ENCODE results near the gene ACTN2. TPM values are rescaled to one million over a fixed set of nuclear protein-coding genes. Genes with fewer than 3 reads are reported as not detected.

The ACTN2 gene
- total RNA-seq, 1 donor from 2014 or later: 0.44 TPM

DNA sequence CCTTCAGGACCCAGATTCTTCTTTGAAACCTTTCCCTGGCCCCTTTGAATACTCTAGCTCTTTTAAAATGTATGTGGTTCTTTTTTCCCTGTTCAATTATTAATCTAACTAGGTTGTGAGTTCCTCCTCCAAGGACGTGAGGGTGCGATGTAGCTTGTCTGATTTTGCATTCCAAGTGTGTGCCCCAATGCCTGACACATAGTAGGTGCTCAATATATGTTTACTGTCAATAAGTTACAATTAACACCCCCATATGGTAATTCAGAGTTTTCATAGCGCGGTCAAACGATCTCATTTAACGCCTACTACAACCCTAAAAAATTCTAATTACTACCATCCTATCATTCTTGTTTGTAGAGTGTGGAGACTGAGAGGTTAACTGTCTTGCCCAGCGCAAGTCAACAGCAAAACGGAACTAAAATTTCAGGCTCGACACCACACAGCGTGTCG, 108.3 kb downstream of the ACTN2 start:
- peak overlapping the region; percentile 92 for H3K4me3 Mint-ChIP-seq
- H3K4me1 Mint-ChIP-seq: peaks cover 23% of the 10 kb centered on the region
- H3K27ac Mint-ChIP-seq: peak overlapping the region; percentile 94

DNA sequence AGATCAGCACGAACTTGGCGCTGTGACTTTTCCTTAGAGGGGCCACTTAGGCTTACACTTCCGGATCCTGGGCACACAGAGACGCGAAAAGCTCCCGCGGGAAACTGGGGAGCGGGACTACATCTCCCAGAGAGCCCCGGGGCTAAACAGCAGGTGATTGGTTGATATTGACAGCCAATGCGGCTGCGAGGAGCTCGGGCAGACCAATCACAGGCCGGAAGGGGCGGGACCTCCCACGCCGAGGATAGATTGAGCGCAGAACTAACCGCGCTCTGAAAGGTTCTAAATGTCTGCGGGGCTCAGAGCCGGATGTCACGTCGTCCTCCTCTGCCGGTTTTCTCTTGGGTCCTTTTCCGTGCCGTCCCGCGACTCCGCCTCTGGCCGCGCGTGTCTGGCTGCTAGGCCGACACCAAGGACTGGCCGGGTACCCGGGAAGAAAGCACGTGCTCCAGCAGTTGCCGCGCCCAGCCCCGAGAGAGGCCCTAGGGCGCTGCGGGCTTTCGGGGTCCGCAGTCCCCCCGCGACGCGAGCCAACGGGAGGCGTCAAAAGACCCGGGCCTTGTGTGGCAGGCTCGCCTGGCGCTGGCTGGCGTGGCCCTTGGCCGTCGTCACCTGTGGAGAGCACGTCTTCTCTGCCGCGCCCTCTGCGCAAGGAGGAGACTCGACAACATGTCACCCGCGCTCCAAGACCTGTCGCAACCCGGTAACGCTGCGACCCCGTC, 108.9 kb downstream of the ACTN2 start, which contains the start of gene MTR:
TSS of gene MTR (plus strand) at position 258 of the 722 bp plus-strand sequence. CDS start at position 670, 412 bp downstream.
- intact Hi-C loops (cut with micrococcal nuclease): loop anchor here (2.0 to 5.0 kb wide), 3 partner anchors 74 to 513 kb away; partner anchors contain the start of genes ERO1B and LGALS8
- DNase-seq: peak; percentile 99
- Mint-ChIP-seq H3K9me3 (no peaks in the 10 kb centered on the region), H3K27me3 (peaks cover 9% of the 10 kb centered on the region), H3K4me3 (peak within 1 kb of the TSS; percentile 92), H3K4me1 (peaks cover 28% of the 10 kb centered on the region), H3K27ac (peak within 1 kb of the TSS; percentile 94), H3K36me3 (ENCODE audit: low read depth) (peaks cover 14% of the 10 kb centered on the region)

More for the DNA sequence above, 108.3 kb downstream of the ACTN2 start:
- DNase-seq: no peak
- no peaks in the 10 kb centered on the region for H3K9me3 Mint-ChIP-seq
- H3K36me3 Mint-ChIP-seq (ENCODE audit: low read depth): peaks cover 10% of the 10 kb centered on the region
- intact Hi-C loops (cut with micrococcal nuclease): loop anchor here (2.0 to 5.0 kb wide), 3 partner anchors 74 to 512 kb away; partner anchors contain the start of genes ERO1B and LGALS8
- peaks cover 10% of the 10 kb centered on the region for H3K27me3 Mint-ChIP-seq

- peaks cover 17% of the 10 kb centered on the region for H3K36me3 Mint-ChIP-seq (ENCODE audit: low read depth)
- intact Hi-C loops (cut with micrococcal nuclease): loop anchor here (1.0 to 5.0 kb wide), 4 partner anchors 73 to 514 kb away; partner anchors contain the start of genes ERO1B, HEATR1 and LGALS8
- no peak for DNase-seq
Observed at GRCh38 chr1:236795757-236796667, 109.7 kb downstream of the ACTN2 start.

DNA sequence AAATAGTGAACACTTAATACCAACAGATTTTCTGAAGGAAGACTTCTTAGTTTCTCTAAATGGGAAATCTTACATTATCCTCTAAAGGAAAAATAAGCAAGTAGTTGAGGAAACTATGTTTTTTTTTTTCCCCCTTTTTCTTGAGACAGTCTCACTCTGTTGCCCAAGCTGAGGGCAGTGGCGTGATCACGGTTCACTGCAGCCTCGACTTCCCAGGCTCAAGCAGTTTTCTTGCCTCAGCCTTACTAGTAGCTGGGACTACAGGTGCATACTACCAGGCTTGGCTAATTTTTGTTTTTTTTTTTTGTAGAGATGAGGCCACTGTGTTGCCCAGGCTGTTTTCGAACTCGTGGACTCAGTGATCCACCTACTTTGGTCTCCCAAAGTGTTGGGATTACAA, 112.7 kb downstream of the ACTN2 start:
- Mint-ChIP-seq H3K36me3 (ENCODE audit: low read depth) (peaks cover 29% of the 10 kb centered on the region), H3K27me3 (no peaks in the 10 kb centered on the region), H3K27ac (no peak overlapping the region), H3K4me3 (no peak overlapping the region), H3K9me3 (peaks cover 6% of the 10 kb centered on the region), H3K4me1 (peaks cover 46% of the 10 kb centered on the region)
- intact Hi-C loops (cut with micrococcal nuclease): loop anchor here (5.0 kb wide), 2 partner anchors 277 to 517 kb away; partner anchors contain the start of genes ERO1B and LGALS8
- DNase-seq: no peak

More at GRCh38 chr1:236795757-236796667, 109.7 kb downstream of the ACTN2 start:
- H3K4me3 Mint-ChIP-seq: peak overlapping the region; percentile 92
- no peaks in the 10 kb centered on the region for H3K9me3 Mint-ChIP-seq
- peak overlapping the region; percentile 94 for H3K27ac Mint-ChIP-seq
- H3K4me1 Mint-ChIP-seq: peaks cover 30% of the 10 kb centered on the region
- peaks cover 9% of the 10 kb centered on the region for H3K27me3 Mint-ChIP-seq

GRCh38 chr1:236800002-236800620, 113.8 kb downstream of the ACTN2 start:
- Mint-ChIP-seq H3K4me1 (peaks cover 38% of the 10 kb centered on the region), H3K27ac (no peak overlapping the region), H3K27me3 (no peaks in the 10 kb centered on the region), H3K9me3 (peaks cover 6% of the 10 kb centered on the region), H3K4me3 (no peak overlapping the region), H3K36me3 (ENCODE audit: low read depth) (peaks cover 35% of the 10 kb centered on the region)
- intact Hi-C loops (cut with micrococcal nuclease): no loop called here
- DNase-seq: no peak

GRCh38 chr1:236800623-236801022, 114.3 kb downstream of the ACTN2 start:
- no peak overlapping the region for H3K27ac Mint-ChIP-seq

GRCh38 chr1:236802264-236802663, 116.0 kb downstream of the ACTN2 start:
- H3K27ac Mint-ChIP-seq: peak overlapping the region; percentile 43
- no peak overlapping the region for H3K4me3 Mint-ChIP-seq

More at GRCh38 chr1:236800623-236801022, 114.3 kb downstream of the ACTN2 start:
- intact Hi-C loops (cut with micrococcal nuclease): no loop called here
- Mint-ChIP-seq H3K4me1 (peaks cover 38% of the 10 kb centered on the region), H3K9me3 (peaks cover 6% of the 10 kb centered on the region), H3K36me3 (ENCODE audit: low read depth) (peaks cover 37% of the 10 kb centered on the region), H3K27me3 (no peaks in the 10 kb centered on the region), H3K4me3 (no peak overlapping the region)
- DNase-seq: no peak

GRCh38 chr1:236806634-236807033, 120.3 kb downstream of the ACTN2 start:
- H3K27ac Mint-ChIP-seq: peak overlapping the region; percentile 1
- H3K27me3 Mint-ChIP-seq: no peaks in the 10 kb centered on the region
- H3K4me3 Mint-ChIP-seq: no peak overlapping the region
- intact Hi-C loops (cut with micrococcal nuclease): no loop called here
- no peak for DNase-seq
- peaks cover 6% of the 10 kb centered on the region for H3K9me3 Mint-ChIP-seq
- H3K4me1 Mint-ChIP-seq: peaks cover 17% of the 10 kb centered on the region
- peaks cover 52% of the 10 kb centered on the region for H3K36me3 Mint-ChIP-seq (ENCODE audit: low read depth)

More at GRCh38 chr1:236802264-236802663, 116.0 kb downstream of the ACTN2 start:
- H3K9me3 Mint-ChIP-seq: peaks cover 6% of the 10 kb centered on the region
- peaks cover 41% of the 10 kb centered on the region for H3K36me3 Mint-ChIP-seq (ENCODE audit: low read depth)
- no peaks in the 10 kb centered on the region for H3K27me3 Mint-ChIP-seq
- no peak for DNase-seq
- peaks cover 29% of the 10 kb centered on the region for H3K4me1 Mint-ChIP-seq
- intact Hi-C loops (cut with micrococcal nuclease): no loop called here

DNA sequence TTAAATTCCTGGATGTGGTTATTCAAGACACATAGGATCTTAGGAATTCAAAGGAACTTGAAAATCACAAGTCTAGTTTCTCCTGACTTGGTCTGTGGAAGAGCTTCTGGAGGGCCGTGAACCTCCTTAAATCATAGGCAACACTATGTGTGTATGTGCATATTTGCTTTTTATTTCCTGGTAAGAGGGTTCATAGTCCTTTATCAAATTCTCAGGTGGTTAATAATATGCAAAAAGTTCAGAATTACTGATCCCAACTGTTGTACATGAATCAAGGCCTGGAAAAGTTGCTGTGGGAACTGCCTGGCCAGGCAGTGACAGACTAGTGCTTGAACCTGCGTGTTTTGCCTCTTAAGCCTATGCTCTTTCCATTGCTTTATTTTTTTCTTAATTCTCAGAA, 121.7 kb downstream of the ACTN2 start:
- no peak overlapping the region for H3K27ac Mint-ChIP-seq
- H3K27me3 Mint-ChIP-seq: no peaks in the 10 kb centered on the region
- peaks cover 52% of the 10 kb centered on the region for H3K36me3 Mint-ChIP-seq (ENCODE audit: low read depth)
- H3K4me3 Mint-ChIP-seq: no peak overlapping the region
- no peaks in the 10 kb centered on the region for H3K9me3 Mint-ChIP-seq
- peaks cover 5% of the 10 kb centered on the region for H3K4me1 Mint-ChIP-seq
- no peak for DNase-seq
- intact Hi-C loops (cut with micrococcal nuclease): no loop called here

- Mint-ChIP-seq H3K27ac (no peak overlapping the region), H3K36me3 (ENCODE audit: low read depth) (peaks cover 53% of the 10 kb centered on the region), H3K4me3 (no peak overlapping the region), H3K4me1 (peaks cover 4% of the 10 kb centered on the region), H3K27me3 (no peaks in the 10 kb centered on the region), H3K9me3 (no peaks in the 10 kb centered on the region)
- intact Hi-C loops (cut with micrococcal nuclease): no loop called here
- DNase-seq: no peak
Observed at GRCh38 chr1:236808564-236809130, 122.3 kb downstream of the ACTN2 start.

DNA sequence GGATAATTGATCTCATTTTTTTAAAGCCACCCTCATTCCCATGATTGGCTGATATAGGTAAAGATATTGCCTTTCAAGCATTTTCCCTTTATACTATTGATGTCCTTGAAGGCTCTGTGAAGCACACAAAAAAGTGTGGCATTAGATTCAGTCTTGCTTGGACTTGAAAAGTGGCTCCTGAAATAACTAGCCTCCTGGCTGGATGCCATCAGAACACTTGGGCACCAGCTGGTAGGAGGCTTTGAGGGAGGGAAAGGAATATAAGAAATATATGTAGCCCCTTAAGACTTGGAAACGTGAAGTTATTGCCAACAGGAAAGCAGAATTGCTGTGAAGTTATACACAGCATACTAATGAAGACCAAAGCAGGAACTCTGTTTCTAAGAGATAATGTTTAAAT, 122.8 kb downstream of the ACTN2 start:
- Mint-ChIP-seq H3K27me3 (no peaks in the 10 kb centered on the region), H3K4me1 (peaks cover 4% of the 10 kb centered on the region), H3K36me3 (ENCODE audit: low read depth) (peaks cover 57% of the 10 kb centered on the region), H3K4me3 (no peak overlapping the region), H3K9me3 (no peaks in the 10 kb centered on the region), H3K27ac (no peak overlapping the region)
- intact Hi-C loops (cut with micrococcal nuclease): no loop called here
- DNase-seq: no peak

- H3K4me3 Mint-ChIP-seq: no peak overlapping the region
Observed at GRCh38 chr1:236810018-236810417, 123.7 kb downstream of the ACTN2 start.

More at GRCh38 chr1:236810018-236810417, 123.7 kb downstream of the ACTN2 start:
- H3K36me3 Mint-ChIP-seq (ENCODE audit: low read depth): peaks cover 56% of the 10 kb centered on the region
- peak overlapping the region; percentile 35 for H3K27ac Mint-ChIP-seq
- intact Hi-C loops (cut with micrococcal nuclease): no loop called here
- no peak for DNase-seq
- H3K9me3 Mint-ChIP-seq: no peaks in the 10 kb centered on the region
- H3K4me1 Mint-ChIP-seq: peaks cover 4% of the 10 kb centered on the region
- no peaks in the 10 kb centered on the region for H3K27me3 Mint-ChIP-seq

Data from activated CD4-positive, alpha-beta T cell treated with anti-CD3 and anti-CD28 coated beads, Interleukin-2, amount 10 ng/mL, durations not matched to agents 24 days and 14 days (primary cell).